ENCODE data around the gene WDPCP.

- TF ChIP-seq CTCF (conservative IDR thresholded peaks at IDR 0.05) (no peak), ZFX (IDR thresholded peaks at IDR 0.05) (no peak)
Measured at GRCh38 chr2:63379451-63379850, 208.8 kb downstream of the WDPCP start.
